Neuron (in vitro differentiated cells): ENCODE data around the gene SLC12A1.

Source experiments
- H2AFZ ChIP-seq: one replicate; pipeline ENCODE4 v1.6.1; 2013; ENCODE audit warnings: low read depth, mild to moderate bottlenecking, inconsistent platforms, low read length, moderate library complexity
- H3K27me3 ChIP-seq: one replicate; pipeline ENCODE4 v1.6.1; 2013; ENCODE audit warnings: low read length; ENCODE audit not compliant: insufficient read depth
- H3K36me3 ChIP-seq: one replicate; pipeline ENCODE4 v1.6.1; 2013; ENCODE audit warnings: low read length; ENCODE audit not compliant: insufficient read depth
- H3K4me1 ChIP-seq: one replicate; pipeline ENCODE4 v1.6.1; 2013; ENCODE audit warnings: low read length; ENCODE audit not compliant: insufficient read depth
- H3K4me3 ChIP-seq: 2 replicates; pipeline ENCODE4 v1.5.1; 2013; ENCODE audit warnings: mild to moderate bottlenecking, low read length, moderate library complexity
- H3K9me3 ChIP-seq: one replicate; pipeline ENCODE4 v1.6.1; 2013; ENCODE audit warnings: low read length

The SLC12A1 gene

DNA sequence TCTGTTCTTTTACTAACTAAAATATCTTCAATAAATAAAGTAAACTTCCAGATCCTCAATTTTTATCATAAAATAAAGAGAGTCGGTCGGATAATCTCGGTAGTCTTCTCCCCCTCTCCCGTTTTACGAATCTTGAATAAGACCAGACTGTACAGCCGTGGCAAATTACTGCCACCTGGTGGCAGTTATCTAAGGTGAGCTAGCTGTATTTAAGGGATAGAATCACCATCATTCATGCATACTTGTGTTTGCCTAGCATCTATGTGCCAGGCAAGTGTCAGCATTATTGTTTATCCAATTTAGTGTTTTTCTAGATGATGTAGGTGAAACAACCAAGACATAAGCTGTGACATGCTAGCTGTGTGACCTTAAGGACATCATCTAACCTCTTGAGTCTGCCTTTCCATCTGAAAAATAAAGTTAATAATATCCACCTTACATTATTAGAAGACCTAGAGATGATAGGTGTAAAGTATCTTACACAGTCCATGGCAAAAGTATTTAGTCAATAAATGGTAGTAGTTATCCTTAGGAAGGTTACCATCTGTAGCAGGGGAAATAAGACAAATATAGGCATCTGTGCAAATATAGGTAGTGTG lies 146.5 kb downstream of the SLC12A1 start:
- no peaks in the 10 kb centered on the region for H3K4me1 ChIP-seq
- no peaks in the 10 kb centered on the region for H3K36me3 ChIP-seq
- no peaks in the 10 kb centered on the region for H3K27me3 ChIP-seq
- H2AFZ ChIP-seq, result no peak overlapping the region
- no peak overlapping the region for H3K4me3 ChIP-seq
- no peaks in the 10 kb centered on the region for H3K9me3 ChIP-seq
